HL-60 (cell line): ENCODE results near the gene COMP.

ENCODE experiments used
- DNase-seq, 2 experiments: peaks; one replicate each; pipeline ENCODE4 v3.0.0-alpha.2; 2010 to 2020; ENCODE audit warnings: low read depth in 1 of 2, low spot score in 1 of 2
- H3K27ac ChIP-seq: fragments of 250-450 bp; sonication (Bioruptor Pico); replicated peaks from 2 replicates; pipeline ENCODE4 v1.5.1; 2020; ENCODE audit warnings: mild to moderate bottlenecking, moderate library complexity
- H3K27me3 ChIP-seq: fragments of 250-450 bp; sonication (Bioruptor Pico); 2 replicates; pipeline ENCODE4 v1.5.1; 2021; ENCODE audit warnings: mild to moderate bottlenecking, moderate library complexity; ENCODE audit not compliant: insufficient read depth, poor library complexity, severe bottlenecking
- H3K4me3 ChIP-seq: replicated peaks from 2 replicates; pipeline ENCODE4 v1.5.1; 2011; ENCODE audit warnings: mild to moderate bottlenecking, control low read depth, low read length; ENCODE audit not compliant: insufficient read depth
- CTCF ChIP-seq: IDR thresholded peaks from one replicate; pipeline ENCODE4 v1.5.1; 2011; ENCODE audit warnings: low read length, control low read depth, inconsistent platforms; ENCODE audit not compliant: insufficient read depth
- GABPA ChIP-seq: IDR thresholded peaks from 2 replicates; pipeline ENCODE4 v1.6.1; 2012; ENCODE audit warnings: low read depth
- POLR2AphosphoS5 ChIP-seq: IDR thresholded peaks from 2 replicates; pipeline ENCODE4 v1.6.1; 2012; ENCODE audit warnings: low read depth
- REST ChIP-seq: IDR thresholded peaks from 2 replicates; pipeline ENCODE4 v1.6.1; 2012; ENCODE audit warnings: low read depth; ENCODE audit not compliant: insufficient replicate concordance
- SPI1 ChIP-seq: IDR thresholded peaks from 2 replicates; pipeline ENCODE4 v1.6.1; 2012; ENCODE audit warnings: low read depth, mild to moderate bottlenecking, borderline replicate concordance

Gene COMP

GRCh38 chr19:18778826-18779495 is 12.1 kb downstream of the COMP start:
- no peak for TF ChIP-seq GABPA
- Histone ChIP-seq H3K4me3 (no peak overlapping the region), H3K27ac (no peak overlapping the region), H3K27me3 (peaks cover 5% of the 10 kb centered on the region)
- no peak for DNase-seq

GRCh38 chr19:18778076-18778389 is 13.1 kb downstream of the COMP start:
- no peak for TF ChIP-seq SPI1
- no peak for TF ChIP-seq CTCF
- no peak for TF ChIP-seq REST
- no peak for TF ChIP-seq GABPA
- no peak for TF ChIP-seq POLR2AphosphoS5
- Histone ChIP-seq H3K27me3 (peaks cover 5% of the 10 kb centered on the region), H3K4me3 (no peak overlapping the region), H3K27ac (no peak overlapping the region)
- no peak for DNase-seq

GRCh38 chr19:18777301-18778075 is 13.6 kb downstream of the COMP start:
- Histone ChIP-seq H3K27ac (no peak overlapping the region), H3K4me3 (no peak overlapping the region), H3K27me3 (peaks cover 4% of the 10 kb centered on the region)
- no peak for DNase-seq
- TF ChIP-seq REST = no peak

GRCh38 chr19:18776736-18777135 is 14.4 kb downstream of the COMP start:
- no peaks in the 10 kb centered on the region for H3K27me3 ChIP-seq
- H3K4me3 ChIP-seq = no peak overlapping the region
- DNase-seq = no peak
- no peak overlapping the region for H3K27ac ChIP-seq
- TF ChIP-seq SPI1 (no peak), GABPA (no peak), CTCF (no peak), REST (no peak), POLR2AphosphoS5 (no peak)
